Activated CD8-positive, alpha-beta memory T cell treated with anti-CD3 and anti-CD28 coated beads for 4 hours (primary cell): ENCODE data around the gene GYG2.
"Not testable (repeated sequence)": the region's sequence is repeated elsewhere in the genome, so short reads cannot be mapped to it uniquely, and the experiment has no call there.

Experiments
- DNase-seq, 2 donors: peaks; one replicate each; pipeline ENCODE4 v3.0.0-alpha.2; 2020; ENCODE audit warnings: low read depth in 2 of 2

The GYG2 gene

DNA sequence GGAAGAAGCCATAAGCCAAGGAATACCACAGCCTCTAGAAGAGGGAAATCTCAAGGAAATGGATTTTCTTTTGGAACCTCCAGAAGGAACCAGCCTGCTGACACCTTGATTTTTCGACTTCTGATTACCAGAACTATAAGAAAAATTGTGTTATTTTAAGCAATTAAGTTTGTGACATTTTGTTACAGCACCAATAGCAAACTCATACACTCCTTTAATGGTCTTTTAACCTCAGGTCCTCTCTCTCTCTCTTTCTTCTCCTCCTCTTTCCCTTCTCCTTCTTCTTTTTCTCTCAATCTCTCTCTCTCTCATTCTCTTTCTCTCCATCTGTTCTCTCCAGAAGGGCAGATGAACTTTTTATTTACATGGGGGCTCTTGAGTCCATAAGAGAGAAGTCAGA is 74.1 kb downstream of the GYG2 start:
- DNase-seq: no peak

DNA sequence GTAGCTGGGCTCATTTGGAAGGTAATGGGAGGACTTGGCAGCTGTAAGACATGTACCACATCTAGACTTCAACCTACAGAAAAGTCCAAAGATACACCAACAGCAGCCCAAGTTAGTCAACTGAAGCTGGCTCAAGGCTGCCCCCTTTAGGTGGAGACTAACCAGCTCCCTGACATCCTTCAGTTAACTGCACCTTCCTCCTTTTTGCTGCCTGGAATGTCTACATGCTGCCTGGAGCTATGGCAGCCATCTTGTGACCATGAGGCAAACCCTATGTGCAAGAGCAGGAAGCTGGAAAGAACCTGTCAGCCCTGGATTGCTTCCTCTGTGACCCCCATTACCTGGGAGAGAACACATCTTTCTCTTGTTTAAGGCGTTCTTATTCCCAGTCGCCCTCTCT is 74.6 kb downstream of the GYG2 start:
- no peak for DNase-seq

DNA sequence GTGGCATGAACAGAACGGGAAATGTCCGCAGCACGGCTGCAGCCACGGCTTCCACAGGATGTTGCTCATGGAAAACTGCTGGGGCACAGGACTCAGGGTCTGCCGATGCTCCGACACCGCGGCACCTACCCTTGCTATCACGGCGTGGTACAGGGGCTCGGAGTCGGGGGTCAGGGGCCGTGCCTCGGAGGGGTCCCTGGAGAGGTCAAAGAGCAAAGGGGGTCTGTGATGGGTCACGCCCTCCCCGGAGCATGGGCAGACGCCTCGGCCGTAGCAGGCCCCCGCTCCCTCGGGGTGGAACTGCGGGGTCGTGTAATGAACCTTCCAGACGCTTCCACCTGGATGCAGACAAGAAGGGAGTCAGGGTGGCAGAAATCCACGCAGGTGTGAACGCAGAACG is 78.6 kb downstream of the GYG2 start:
- no peak for DNase-seq

DNA sequence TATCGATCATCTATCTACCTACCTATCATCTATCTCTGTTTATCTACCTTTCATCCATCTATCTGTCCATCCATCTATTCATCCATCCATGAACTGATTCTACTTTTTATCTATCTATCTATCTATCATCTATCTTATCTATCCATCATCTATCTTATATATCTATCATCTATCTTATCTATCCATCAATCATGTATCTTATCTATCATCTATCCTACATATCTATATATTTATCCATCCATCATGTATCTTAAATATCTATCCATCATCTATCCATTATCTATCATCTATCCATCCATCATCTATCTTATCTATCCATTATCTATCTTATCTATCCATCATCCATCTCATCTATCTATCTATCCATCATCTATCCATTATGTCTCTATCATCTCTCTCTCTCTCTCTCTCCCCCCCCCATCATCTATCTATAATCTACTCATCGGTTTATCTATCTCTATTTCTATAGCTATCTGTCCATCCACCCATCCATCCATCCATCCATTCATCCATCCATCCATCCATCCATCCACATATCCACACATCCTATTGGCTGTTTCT is 79.5 kb downstream of the GYG2 start:
- DNase-seq: no peak

DNA sequence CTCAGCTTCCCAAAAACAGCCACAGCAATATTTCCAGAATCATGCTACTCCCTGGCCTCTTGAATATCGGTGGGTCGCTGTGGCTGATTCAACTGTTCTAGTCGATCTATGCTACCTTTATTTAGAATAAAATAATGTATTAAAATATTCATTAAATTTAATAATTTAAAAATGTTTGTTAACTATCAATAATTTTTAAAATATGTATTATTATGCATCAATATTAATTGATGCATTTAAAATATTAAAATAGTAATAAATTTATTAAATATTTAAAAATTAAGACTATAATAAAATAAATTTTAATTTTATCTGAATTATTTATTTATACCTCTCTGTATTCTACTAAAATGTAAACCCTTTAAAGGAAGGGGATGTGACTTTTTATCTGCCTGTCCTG is 81.4 kb downstream of the GYG2 start:
- no peak for DNase-seq

DNA sequence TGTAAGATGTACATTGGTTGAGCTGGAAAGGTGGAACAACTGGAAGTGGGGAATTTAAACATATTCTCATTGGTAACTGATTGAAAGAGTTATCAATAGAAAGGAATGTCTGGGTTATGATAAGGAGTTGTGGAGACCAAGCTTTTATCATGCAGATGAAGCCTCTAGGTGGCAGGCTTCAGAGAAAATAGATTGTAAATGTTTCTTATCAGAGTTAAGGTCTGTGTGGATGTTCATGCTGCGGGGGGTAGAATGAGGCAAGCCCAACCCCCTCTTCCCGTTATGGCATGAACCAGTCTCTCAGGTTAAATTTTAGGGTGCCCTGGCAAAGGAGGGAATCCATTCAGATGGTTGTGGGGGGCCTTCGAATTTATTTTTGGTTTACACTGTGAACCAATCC is 84.4 kb downstream of the GYG2 start:
- DNase-seq: no peak

DNA sequence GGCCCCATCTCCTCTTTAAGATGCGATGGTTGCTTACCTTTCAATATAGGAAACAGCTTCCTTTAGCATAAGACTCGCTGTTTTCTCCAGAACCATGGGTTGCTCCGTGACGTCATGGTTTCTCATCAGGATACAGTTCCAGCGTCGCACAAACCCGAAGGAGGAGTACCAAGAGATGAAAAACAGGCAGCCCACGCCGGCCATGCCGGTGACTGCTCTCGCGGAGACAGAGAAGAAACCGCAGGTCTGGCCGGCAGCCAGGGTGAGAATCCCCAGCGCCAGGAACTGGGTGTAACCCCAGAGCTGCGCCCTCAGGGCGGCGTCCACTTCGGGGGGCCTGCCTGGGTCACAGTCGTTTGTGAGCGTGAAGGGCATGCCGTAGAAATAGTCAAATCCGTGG is 89.0 kb downstream of the GYG2 start:
- no peak for DNase-seq

DNA sequence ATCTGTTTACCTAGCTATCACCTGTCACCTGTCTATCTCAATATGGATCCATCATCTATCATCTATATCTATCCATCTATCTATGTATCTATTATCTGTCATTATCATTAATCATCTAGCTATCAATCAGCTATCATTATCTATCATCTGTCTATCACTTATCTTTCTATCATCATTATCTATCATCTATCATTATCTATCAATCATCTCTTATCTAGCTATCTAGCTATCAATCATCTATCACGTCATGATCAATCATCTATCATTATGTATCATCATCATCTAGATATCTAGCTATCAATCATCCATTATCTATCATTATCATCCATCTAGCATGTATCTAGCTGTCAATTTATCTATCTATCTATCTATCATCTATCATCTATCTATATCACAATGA is 92.5 kb downstream of the GYG2 start:
- no peak for DNase-seq

DNA sequence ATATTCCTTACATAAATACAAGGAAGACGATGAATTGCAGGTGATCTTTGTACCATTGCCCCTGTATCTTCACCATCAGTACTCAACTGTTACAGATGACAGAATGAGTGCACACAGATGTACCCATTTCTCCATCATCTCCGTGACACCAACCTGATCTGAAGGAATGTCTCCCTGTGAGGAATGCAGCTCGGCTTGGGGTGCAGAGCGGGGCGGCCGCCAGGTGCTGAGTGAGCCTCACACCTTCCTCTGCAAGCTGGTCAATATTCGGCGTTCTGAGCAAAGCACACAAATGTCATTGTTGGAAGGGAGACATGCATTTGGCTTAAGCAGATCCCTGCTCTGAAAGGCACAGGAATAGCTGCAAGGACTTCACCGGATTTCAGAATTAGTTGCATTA is 93.0 kb downstream of the GYG2 start:
- DNase-seq: no peak

DNA sequence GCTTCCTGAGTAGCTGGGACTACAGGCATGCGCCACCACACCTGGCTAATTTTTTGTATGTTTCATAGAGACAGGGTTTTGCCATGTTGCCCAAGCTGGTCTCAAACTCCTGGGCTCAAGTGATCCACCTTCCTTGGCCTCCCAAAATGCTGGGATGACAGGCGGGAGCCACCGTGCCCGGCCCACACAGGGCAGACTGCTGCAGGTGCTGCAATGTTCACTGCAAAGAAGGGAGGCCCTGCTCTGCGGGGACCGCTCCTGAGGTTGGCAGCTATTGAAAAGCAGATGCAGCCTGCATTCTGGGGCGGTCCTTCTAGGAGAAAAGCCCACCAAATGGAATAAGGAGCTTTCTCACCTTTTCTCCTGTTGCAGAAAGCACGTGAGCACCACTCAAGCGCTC is 95.4 kb downstream of the GYG2 start:
- no peak for DNase-seq

DNA sequence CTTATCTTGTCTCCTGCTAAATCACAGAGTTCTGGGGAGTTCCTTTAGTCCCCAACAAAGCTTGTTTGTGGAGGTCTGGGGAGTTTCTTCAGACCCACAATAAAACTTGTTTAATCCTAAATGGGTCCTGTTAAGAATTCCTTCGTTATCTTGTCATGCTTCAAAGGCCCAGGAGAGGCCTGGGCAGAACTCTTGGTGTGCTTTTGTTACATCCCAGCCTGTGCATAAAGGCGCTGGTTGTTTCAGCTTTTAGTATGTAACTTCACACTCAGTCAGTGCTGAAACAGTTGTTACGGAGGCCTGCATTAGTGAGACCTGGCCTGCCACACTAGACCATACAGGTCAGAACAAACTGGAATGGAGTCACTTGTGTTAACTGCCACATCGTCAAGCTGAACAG is 97.5 kb downstream of the GYG2 start:
- DNase-seq: not testable (repeated sequence)

DNA sequence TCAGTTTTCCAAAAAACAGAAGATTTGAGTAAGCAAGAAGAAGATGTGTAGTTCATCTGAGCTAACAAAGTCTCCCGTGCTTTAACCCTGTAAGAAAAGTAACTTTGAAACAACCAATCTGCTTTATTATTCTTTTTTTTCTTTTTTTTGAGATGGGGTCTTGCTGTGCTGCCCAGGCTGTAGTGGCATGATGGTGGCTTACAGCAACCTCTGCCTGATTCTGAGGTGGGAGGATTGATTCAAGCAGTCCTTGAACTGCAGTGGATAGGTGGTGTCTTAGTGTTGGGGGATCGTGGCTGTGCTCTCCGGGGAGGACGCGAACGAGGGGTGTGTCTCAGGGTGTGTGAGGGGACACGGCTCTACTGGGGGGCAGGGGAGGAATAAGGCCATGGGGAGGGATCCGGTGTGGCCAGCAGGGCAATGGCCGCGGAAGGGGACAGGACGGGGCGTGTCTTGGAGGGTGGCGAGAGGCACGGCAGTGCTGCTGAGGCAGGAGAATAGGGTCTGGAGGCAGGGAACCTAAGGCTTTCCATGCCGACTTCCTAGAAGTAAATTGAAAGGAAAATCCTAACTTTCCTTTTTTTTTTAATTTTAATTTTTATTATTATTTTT is 98.0 kb downstream of the GYG2 start:
- DNase-seq: no peak

DNA sequence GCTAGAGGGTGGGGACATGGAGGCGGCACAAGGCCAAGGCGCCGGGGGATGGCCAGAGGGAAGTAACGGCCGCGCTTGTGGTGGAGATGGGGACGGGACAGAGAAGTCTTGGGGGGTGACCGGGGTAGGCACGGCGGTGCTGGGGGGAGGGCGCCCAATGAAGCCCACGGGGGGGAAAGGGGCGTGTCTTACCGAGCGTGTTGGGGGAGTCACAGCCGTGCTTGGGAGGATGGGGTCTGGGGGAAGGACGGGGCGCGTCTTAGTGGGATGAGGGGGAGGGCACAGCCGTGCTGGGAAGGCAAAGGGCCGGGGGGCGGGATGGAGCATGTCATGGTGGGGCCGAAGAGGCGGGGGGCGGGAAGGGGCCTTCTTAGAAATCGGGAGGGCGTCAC is 99.5 kb downstream of the GYG2 start:
- no peak for DNase-seq

DNA sequence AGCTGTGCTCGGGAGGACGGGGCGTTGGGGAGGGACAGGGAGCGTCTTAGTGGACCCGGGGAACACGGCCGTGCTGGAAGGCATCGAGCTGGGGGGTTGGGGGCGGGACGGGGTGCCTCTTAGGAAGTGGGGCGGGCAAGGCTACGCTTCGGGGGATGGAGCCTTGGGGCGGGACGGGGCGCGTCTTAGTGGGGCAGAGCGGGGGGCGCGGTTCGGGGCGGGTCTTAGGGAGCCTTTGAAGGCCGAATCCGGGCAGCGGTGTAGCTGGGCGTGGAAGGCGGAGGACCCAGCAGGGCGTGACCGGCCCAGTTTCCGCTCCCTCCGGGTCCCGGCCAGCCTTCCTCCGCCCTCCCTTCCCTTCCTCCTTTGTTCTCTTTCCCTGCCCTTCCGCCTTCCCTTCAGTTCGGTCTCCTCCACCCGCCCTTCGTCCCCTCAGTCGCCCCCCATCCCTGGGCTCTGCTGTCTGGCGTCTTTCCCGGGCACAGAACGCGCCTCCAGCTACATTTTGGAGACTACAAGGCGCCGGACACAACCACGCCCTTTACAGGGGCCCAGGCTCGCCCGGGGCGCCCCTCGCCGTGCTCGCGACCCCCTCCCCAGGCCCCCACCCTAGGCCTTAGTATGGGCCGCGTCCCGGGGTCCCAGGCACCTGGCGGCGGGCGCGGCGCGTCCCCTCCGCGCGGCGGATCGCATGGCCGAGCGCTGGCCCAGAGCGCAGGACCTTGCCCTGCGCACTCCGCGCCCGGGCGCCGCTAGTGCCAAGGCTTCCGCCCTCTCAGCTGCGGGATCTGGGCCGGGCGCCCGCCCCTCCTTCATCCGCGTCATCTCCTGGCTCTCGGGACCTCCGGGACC is 100.1 kb downstream of the GYG2 start, which contains the start of gene ARSD:
TSS of gene ARSD (minus strand) at position 757 of the 852 bp plus-strand sequence. CDS start at position 693, 64 bp downstream.
- peak; percentile 6 to 10 for DNase-seq

DNA sequence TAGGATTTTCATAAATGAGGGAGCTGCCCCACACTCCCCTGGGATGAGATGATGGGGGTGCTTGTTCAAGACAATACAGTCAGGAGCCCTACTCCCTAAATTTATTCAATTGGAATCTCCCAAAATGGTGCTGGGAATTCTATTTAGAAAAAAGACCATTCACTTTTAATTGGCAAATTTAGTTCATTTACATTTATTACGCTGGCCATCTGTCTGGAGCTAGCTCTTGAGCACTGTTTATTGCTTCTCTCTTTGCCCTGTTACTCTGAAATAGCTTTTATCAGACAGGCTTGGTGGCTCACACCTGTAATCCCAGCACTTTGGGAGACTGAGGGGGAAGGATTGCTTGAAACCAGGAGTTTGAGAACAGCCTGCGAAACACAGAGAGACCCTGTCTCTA is 102.4 kb downstream of the GYG2 start:
- DNase-seq: no peak

DNA sequence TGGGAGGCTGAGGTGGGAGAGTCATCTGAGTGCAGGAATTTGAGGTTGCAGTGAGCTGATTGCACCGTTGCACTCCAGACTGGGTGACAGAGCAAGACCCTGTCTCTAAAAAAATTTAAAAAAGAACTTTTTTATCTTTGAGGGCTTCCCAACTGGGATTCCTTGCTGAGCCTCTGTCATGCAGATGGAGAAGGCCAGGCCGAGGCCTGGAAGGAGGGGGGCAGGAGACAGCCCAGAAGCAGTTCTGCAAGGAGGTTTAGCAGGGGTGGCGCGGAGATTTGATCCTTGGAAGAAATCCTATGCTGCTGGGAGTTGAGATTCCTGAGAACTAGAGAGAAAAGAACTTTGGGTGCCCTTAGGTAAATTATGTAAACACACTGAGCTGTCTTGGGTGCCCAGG is 102.9 kb downstream of the GYG2 start:
- no peak for DNase-seq
